Neuronal stem cell (in vitro differentiated cells): ENCODE results near the gene TESMIN.

Experiments
- DNase-seq: peaks from one replicate; pipeline ENCODE4 v3.0.0-alpha.2; 2013; ENCODE audit warnings: low spot score
- H2AFZ ChIP-seq: one replicate; pipeline ENCODE4 v1.6.1; 2013; ENCODE audit warnings: mild to moderate bottlenecking, low read length, inconsistent platforms
- H2AK5ac ChIP-seq: 2 replicates; pipeline ENCODE4 v1.6.1; 2013; ENCODE audit warnings: low read depth, mild to moderate bottlenecking, inconsistent platforms, low read length, moderate library complexity, mixed read lengths
- H2BK120ac ChIP-seq: 2 replicates; pipeline ENCODE4 v1.6.1; 2013; ENCODE audit warnings: low read depth, mild to moderate bottlenecking, inconsistent platforms, low read length, moderate library complexity, mixed read lengths
- H2BK12ac ChIP-seq: one replicate; pipeline ENCODE4 v1.6.1; 2013; ENCODE audit warnings: low read length, inconsistent platforms
- H2BK15ac ChIP-seq: 2 replicates; pipeline ENCODE4 v1.6.1; 2013; ENCODE audit warnings: mild to moderate bottlenecking, low read length, inconsistent platforms, mixed read lengths
- H2BK5ac ChIP-seq: one replicate; pipeline ENCODE4 v1.6.1; 2013; ENCODE audit warnings: inconsistent platforms, mild to moderate bottlenecking, low read length, moderate library complexity
- H3K14ac ChIP-seq: one replicate; pipeline ENCODE4 v1.6.1; 2013; ENCODE audit warnings: low read length, inconsistent platforms
- H3K18ac ChIP-seq: 2 replicates; pipeline ENCODE4 v1.6.1; 2013; ENCODE audit warnings: low read length, inconsistent platforms
- H3K23ac ChIP-seq: 2 replicates; pipeline ENCODE4 v1.6.1; 2013; ENCODE audit warnings: low read depth, mild to moderate bottlenecking, mixed read lengths, low read length, inconsistent platforms; ENCODE audit not compliant: poor library complexity
- H3K27ac ChIP-seq: replicated peaks from 3 replicates; pipeline ENCODE4 v1.5.1; 2013; ENCODE audit warnings: low read length, inconsistent platforms
- H3K27me3 ChIP-seq, 3 experiments: 2 replicates each; pipeline ENCODE4 v1.6.1; 2013; ENCODE audit warnings: low read length in 3 of 3, mild to moderate bottlenecking in 2 of 3, inconsistent platforms in 1 of 3, low read depth in 1 of 3, mixed read lengths in 1 of 3, moderate library complexity in 1 of 3; ENCODE audit not compliant: control insufficient read depth in 3 of 3, insufficient read depth in 3 of 3
- H3K36me3 ChIP-seq, 2 donors: replicated peaks in 1 of 2; 2 replicates each; pipeline ENCODE4 v1.6.1; 2013; ENCODE audit warnings: low read length in 2 of 2; ENCODE audit not compliant: control insufficient read depth in 2 of 2, insufficient read depth in 2 of 2
- H3K4ac ChIP-seq: 2 replicates; pipeline ENCODE4 v1.6.1; 2013; ENCODE audit warnings: inconsistent platforms, mild to moderate bottlenecking, low read length, moderate library complexity
- H3K4me1 ChIP-seq, 2 donors: 1 replicate in 1 of 2; 2 replicates in 1 of 2; pipeline ENCODE4 v1.6.1; 2013; ENCODE audit warnings: low read length in 2 of 2, low read depth in 1 of 2; ENCODE audit not compliant: control insufficient read depth in 2 of 2, insufficient read depth in 1 of 2
- H3K4me2 ChIP-seq: one replicate; pipeline ENCODE4 v1.6.1; 2013; ENCODE audit warnings: mild to moderate bottlenecking, low read length, inconsistent platforms; ENCODE audit not compliant: insufficient read depth, poor library complexity, severe bottlenecking
- H3K4me3 ChIP-seq, 2 donors: 2 replicates each; pipeline ENCODE4 v1.5.1; 2013; ENCODE audit warnings: low read length in 2 of 2, mild to moderate bottlenecking in 2 of 2, inconsistent platforms in 1 of 2, moderate library complexity in 1 of 2
- H3K79me1 ChIP-seq: one replicate; pipeline ENCODE4 v1.6.1; 2013; ENCODE audit warnings: low read depth, mild to moderate bottlenecking, inconsistent platforms, low read length, moderate library complexity
- H3K9ac ChIP-seq: one replicate; pipeline ENCODE4 v1.6.1; 2013; ENCODE audit warnings: mild to moderate bottlenecking, low read depth, low read length, inconsistent platforms; ENCODE audit not compliant: poor library complexity
- H3K9me3 ChIP-seq, 2 donors: replicated peaks in 1 of 2; 2 replicates each; pipeline versions ENCODE3 to v1.6.1; 2013; ENCODE audit warnings: low read length in 2 of 2, mild to moderate bottlenecking in 2 of 2, inconsistent platforms in 1 of 2, low read depth in 1 of 2, mixed read lengths in 1 of 2, moderate library complexity in 1 of 2; ENCODE audit not compliant: control insufficient read depth in 2 of 2, insufficient read depth in 1 of 2
- H4K8ac ChIP-seq: one replicate; pipeline ENCODE4 v1.6.1; 2013; ENCODE audit warnings: low read depth, mild to moderate bottlenecking, inconsistent platforms, low read length, moderate library complexity
- H4K91ac ChIP-seq: one replicate; pipeline ENCODE4 v1.6.1; 2013; ENCODE audit warnings: low read length, low read depth, mild to moderate bottlenecking, inconsistent platforms; ENCODE audit not compliant: poor library complexity
- WGBS, 2 donors: extraction: QIAGEN DNeasy Blood & Tissue Kit; methylation state at CpG; one replicate each; pipeline ENCODE4 v1.1.7; 2013; ENCODE audit warnings: missing lambda C conversion rate in 2 of 2, mixed read lengths in 1 of 2; ENCODE audit not compliant: insufficient read length in 2 of 2, insufficient replicate concordance in 1 of 2; ENCODE audit errors: extremely low coverage in 2 of 2; 5-methylcytosine and 5-hydroxymethylcytosine counted together

Gene TESMIN

GRCh38 chr11:68767672-68768071 is 16.4 kb upstream of the TESMIN start:
- H3K18ac ChIP-seq: no peak overlapping the region
- H2AK5ac ChIP-seq: no peak overlapping the region
- H3K9ac ChIP-seq: no peak overlapping the region
- no peak overlapping the region for H4K8ac ChIP-seq
- H3K23ac ChIP-seq: no peak overlapping the region
- H2AFZ ChIP-seq: no peak overlapping the region
- no peak overlapping the region for H3K27ac ChIP-seq
- no peak overlapping the region for H3K4me2 ChIP-seq
- no peak overlapping the region for H2BK5ac ChIP-seq
- no peak overlapping the region for H3K14ac ChIP-seq
- no peak overlapping the region for H2BK120ac ChIP-seq
- H4K91ac ChIP-seq: no peak overlapping the region
- no peaks in the 10 kb centered on the region for H3K36me3 ChIP-seq
- H2BK12ac ChIP-seq: no peak overlapping the region
- WGBS, 2 donors: no CpG with 5 or more reads among the region's 11 CpGs
- no peak for DNase-seq
- no peak overlapping the region for H3K4me3 ChIP-seq
- H3K9me3 ChIP-seq: no peaks in the 10 kb centered on the region
- H3K4me1 ChIP-seq: peaks cover 1 to 3% of the 10 kb centered on the region in 2 donors
- no peak overlapping the region for H3K4ac ChIP-seq
- peaks cover 0 to 6% (median 0%) of the 10 kb centered on the region in 3 experiments for H3K27me3 ChIP-seq
- no peak overlapping the region for H2BK15ac ChIP-seq
- no peaks in the 10 kb centered on the region for H3K79me1 ChIP-seq

- H3K18ac ChIP-seq: no peak overlapping the region
- H2AFZ ChIP-seq: no peak overlapping the region
- no peak overlapping the region for H2BK5ac ChIP-seq
- H3K14ac ChIP-seq: no peak overlapping the region
- H3K79me1 ChIP-seq: no peaks in the 10 kb centered on the region
- DNase-seq: no peak
- no peaks in the 10 kb centered on the region for H3K36me3 ChIP-seq
- no peak overlapping the region for H3K27ac ChIP-seq
- peaks cover 0 to 6% (median 0%) of the 10 kb centered on the region in 3 experiments for H3K27me3 ChIP-seq
- no peak overlapping the region for H2AK5ac ChIP-seq
- no peak overlapping the region for H2BK15ac ChIP-seq
- no peaks in the 10 kb centered on the region for H3K9me3 ChIP-seq
- no peak overlapping the region for H3K23ac ChIP-seq
- no peak overlapping the region for H2BK12ac ChIP-seq
- no peak overlapping the region for H3K4ac ChIP-seq
- no peak overlapping the region for H4K8ac ChIP-seq
- peaks cover 1 to 3% of the 10 kb centered on the region in 2 donors for H3K4me1 ChIP-seq
- H3K9ac ChIP-seq: no peak overlapping the region
- H3K4me2 ChIP-seq: no peak overlapping the region
- WGBS, 2 donors: no CpG with 5 or more reads among the region's 8 CpGs
- H4K91ac ChIP-seq: no peak overlapping the region
- H2BK120ac ChIP-seq: no peak overlapping the region
- no peak overlapping the region for H3K4me3 ChIP-seq
These were observed 15.5 kb upstream of the TESMIN start for GRCh38 chr11:68766786-68767185.

GRCh38 chr11:68764746-68765145 is 13.4 kb upstream of the TESMIN start:
- Histone ChIP-seq H3K23ac (no peak overlapping the region), H2BK120ac (peak overlapping the region; percentile 22), H3K4me2 (no peak overlapping the region), H3K4me3 (no peak overlapping the region), H2BK12ac (no peak overlapping the region), H3K27me3 (no peaks in the 10 kb centered on the region), H3K27ac (no peak overlapping the region), H3K4me1 (peaks cover 1 to 3% of the 10 kb centered on the region in 2 donors), H2BK5ac (no peak overlapping the region), H3K79me1 (no peaks in the 10 kb centered on the region), H3K4ac (no peak overlapping the region), H3K14ac (no peak overlapping the region), H2AFZ (peak overlapping the region; percentile 45), H2AK5ac (peak overlapping the region; percentile 14), H3K36me3 (no peaks in the 10 kb centered on the region), H3K18ac (no peak overlapping the region), H2BK15ac (no peak overlapping the region), H3K9me3 (no peaks in the 10 kb centered on the region), H4K8ac (no peak overlapping the region), H4K91ac (no peak overlapping the region), H3K9ac (no peak overlapping the region)
- DNase-seq: no peak
- no CpG with 5 or more reads among the region's 16 CpGs for WGBS, 2 donors

GRCh38 chr11:68763926-68764657 is 12.8 kb upstream of the TESMIN start:
- Histone ChIP-seq H2AFZ (peak overlapping the region; percentile 45), H3K4me1 (peaks cover 1 to 3% of the 10 kb centered on the region in 2 donors), H3K18ac (peak overlapping the region; percentile 59), H3K4me2 (no peak overlapping the region), H3K4ac (no peak overlapping the region), H2AK5ac (peak overlapping the region; percentile 14), H4K91ac (no peak overlapping the region), H3K27me3 (no peaks in the 10 kb centered on the region), H2BK15ac (no peak overlapping the region), H3K23ac (no peak overlapping the region), H3K27ac (no peak overlapping the region), H3K9ac (peak overlapping the region; percentile 50), H2BK12ac (no peak overlapping the region), H3K79me1 (no peaks in the 10 kb centered on the region), H2BK5ac (peak overlapping the region; percentile 75), H3K4me3 (no peak overlapping the region), H3K36me3 (no peaks in the 10 kb centered on the region), H2BK120ac (peak overlapping the region; percentile 22), H3K14ac (no peak overlapping the region), H4K8ac (no peak overlapping the region), H3K9me3 (no peaks in the 10 kb centered on the region)
- DNase-seq: no peak
- WGBS, 2 donors: no CpG with 5 or more reads among the region's 14 CpGs
